Measurements from ENCODE around the gene ODR4. TPM values are rescaled to one million over a fixed set of nuclear protein-coding genes. Genes with fewer than 3 reads are reported as not detected.
"Not testable (repeated sequence)": the region's sequence is repeated elsewhere in the genome, so short reads cannot be mapped to it uniquely, and the experiment has no call there.

The ODR4 gene
- total and polyA plus RNA-seq, 2 experiments from 2014 or later: 9.3 to 25.2 TPM

- Histone ChIP-seq H3K4me3 (no peak overlapping the region), H3K4me1 (ENCODE audit: low read depth) (no peaks in the 10 kb centered on the region), H3K9me3 (ENCODE audit: low read depth) (no peaks in the 10 kb centered on the region), H3K27me3 (no peaks in the 10 kb centered on the region), H3K36me3 (no peaks in the 10 kb centered on the region), H3K27ac (no peak overlapping the region)
- no peak for TF ChIP-seq CTCF (IDR thresholded peaks at IDR 0.05; ENCODE audit: low read depth, low read length)
- peak in 1 of 2 donors; percentile 77 for DNase-seq (ENCODE audit: low read depth in 1 of 2, low spot score in 1 of 2)
Measured at GRCh38 chr1:186442651-186443375, 67.2 kb downstream of the ODR4 start.

- Histone ChIP-seq H3K27ac (no peak overlapping the region), H3K36me3 (no peaks in the 10 kb centered on the region), H3K4me3 (no peak overlapping the region), H3K4me1 (ENCODE audit: low read depth) (no peaks in the 10 kb centered on the region), H3K9me3 (ENCODE audit: low read depth) (no peaks in the 10 kb centered on the region), H3K27me3 (no peaks in the 10 kb centered on the region)
- TF ChIP-seq CTCF (IDR thresholded peaks at IDR 0.05; ENCODE audit: low read depth, low read length): no peak
- no peak for DNase-seq (ENCODE audit: low read depth in 1 of 2, low spot score in 1 of 2)
Measured at GRCh38 chr1:186443638-186444037, 68.0 kb downstream of the ODR4 start.

GRCh38 chr1:186446152-186446551, 70.5 kb downstream of the ODR4 start:
- Histone ChIP-seq H3K36me3 (no peaks in the 10 kb centered on the region), H3K4me1 (ENCODE audit: low read depth) (no peaks in the 10 kb centered on the region), H3K9me3 (ENCODE audit: low read depth) (no peaks in the 10 kb centered on the region), H3K27ac (no peak overlapping the region), H3K4me3 (no peak overlapping the region), H3K27me3 (no peaks in the 10 kb centered on the region)
- TF ChIP-seq CTCF (IDR thresholded peaks at IDR 0.05; ENCODE audit: low read depth, low read length): no peak
- DNase-seq (ENCODE audit: low read depth in 1 of 2, low spot score in 1 of 2): no peak

GRCh38 chr1:186454981-186455380, 79.3 kb downstream of the ODR4 start:
- Histone ChIP-seq H3K4me3 (no peak overlapping the region), H3K27me3 (no peaks in the 10 kb centered on the region), H3K36me3 (no peaks in the 10 kb centered on the region), H3K4me1 (ENCODE audit: low read depth) (peaks cover 4% of the 10 kb centered on the region), H3K9me3 (ENCODE audit: low read depth) (no peaks in the 10 kb centered on the region), H3K27ac (no peak overlapping the region)
- no peak for DNase-seq (ENCODE audit: low read depth in 1 of 2, low spot score in 1 of 2)
- TF ChIP-seq CTCF (IDR thresholded peaks at IDR 0.05; ENCODE audit: low read depth, low read length): no peak

GRCh38 chr1:186456729-186457255, 81.2 kb downstream of the ODR4 start:
- Histone ChIP-seq H3K4me1 (ENCODE audit: low read depth) (peaks cover 4% of the 10 kb centered on the region), H3K9me3 (ENCODE audit: low read depth) (no peaks in the 10 kb centered on the region), H3K27me3 (no peaks in the 10 kb centered on the region), H3K36me3 (no peaks in the 10 kb centered on the region), H3K4me3 (no peak overlapping the region), H3K27ac (no peak overlapping the region)
- no peak for DNase-seq (ENCODE audit: low read depth in 1 of 2, low spot score in 1 of 2)
- no peak for TF ChIP-seq CTCF (IDR thresholded peaks at IDR 0.05; ENCODE audit: low read depth, low read length)

GRCh38 chr1:186459161-186459560, 83.5 kb downstream of the ODR4 start:
- H3K27ac ChIP-seq; H3K27me3 ChIP-seq; H3K4me1 ChIP-seq (ENCODE audit: low read depth); H3K9me3 ChIP-seq (ENCODE audit: low read depth); DNase-seq (ENCODE audit: low read depth in 1 of 2, low spot score in 1 of 2); H3K36me3 ChIP-seq; H3K4me3 ChIP-seq: not testable (repeated sequence)
